Keratinocyte (primary cell): ENCODE data around the gene LMOD2. TPM values are rescaled to one million over a fixed set of nuclear protein-coding genes. Genes with fewer than 3 reads are reported as not detected.

Experiments
- DNase-seq: peaks from one replicate; pipeline ENCODE4 v3.0.0-alpha.2; 2011; ENCODE audit warnings: low read depth, missing footprints, low spot score
- FAIRE-seq: peaks from 2 replicates; lab custom pipeline; 2011; peaks lifted over from hg19 to GRCh38; lab: Jason Lieb, UNC
- H2AFZ ChIP-seq: 2 replicates; pipeline ENCODE4 v1.6.0; 2012; ENCODE audit warnings: low read length, control low read depth, inconsistent platforms; ENCODE audit not compliant: control insufficient read depth
- H3K27ac ChIP-seq: 2 replicates; pipeline ENCODE4 v1.5.1; 2011; ENCODE audit warnings: low read length; ENCODE audit not compliant: control insufficient read depth, insufficient read depth
- H3K27me3 ChIP-seq: 3 replicates; pipeline ENCODE4 v1.6.0; 2011; ENCODE audit warnings: low read length; ENCODE audit not compliant: control insufficient read depth, insufficient read depth; ENCODE audit errors: extremely low read depth
- H3K36me3 ChIP-seq, 2 experiments: 2 replicates in 1 of 2; 3 replicates in 1 of 2; pipeline ENCODE4 v1.5.1; 2011; ENCODE audit warnings: low read length in 2 of 2, mild to moderate bottlenecking in 1 of 2; ENCODE audit not compliant: control insufficient read depth in 2 of 2, insufficient read depth in 2 of 2; ENCODE audit errors: extremely low read depth in 1 of 2
- H3K4me1 ChIP-seq: 3 replicates; pipeline ENCODE4 v1.5.1; 2011; ENCODE audit warnings: low read length; ENCODE audit not compliant: control insufficient read depth, insufficient read depth; ENCODE audit errors: extremely low read depth
- H3K4me2 ChIP-seq: 3 replicates; pipeline ENCODE4 v1.6.0; 2011; ENCODE audit warnings: low read depth, low read length; ENCODE audit not compliant: control insufficient read depth, insufficient read depth; ENCODE audit errors: extremely low read depth
- H3K4me3 ChIP-seq, 3 experiments: fragments of 200-600 bp in 1 of 3; sonication (generic) in 1 of 3; 2 replicates in 2 of 3; 3 replicates in 1 of 3; pipeline ENCODE4 v1.5.1; 2011 to 2016; ENCODE audit warnings: low read length in 3 of 3, mild to moderate bottlenecking in 3 of 3, control low read depth in 2 of 3, inconsistent platforms in 1 of 3, low read depth in 1 of 3, mixed read lengths in 1 of 3, mixed run types in 1 of 3, moderate library complexity in 1 of 3; ENCODE audit not compliant: control insufficient read depth in 2 of 3, insufficient read depth in 2 of 3; ENCODE audit errors: extremely low read depth in 1 of 3
- H3K79me2 ChIP-seq: 2 replicates; pipeline ENCODE4 v1.6.0; 2012; ENCODE audit warnings: low read length; ENCODE audit not compliant: control insufficient read depth, insufficient read depth
- H3K9ac ChIP-seq: 3 replicates; pipeline ENCODE4 v1.6.0; 2011; ENCODE audit warnings: low read length; ENCODE audit not compliant: control insufficient read depth, insufficient read depth; ENCODE audit errors: extremely low read depth
- H3K9me1 ChIP-seq: 3 replicates; pipeline ENCODE4 v1.6.0; 2011; ENCODE audit warnings: low read length; ENCODE audit not compliant: control insufficient read depth, insufficient read depth; ENCODE audit errors: extremely low read depth
- H3K9me3 ChIP-seq: 2 replicates; pipeline ENCODE4 v1.5.1; 2012; ENCODE audit warnings: low read depth, low read length; ENCODE audit not compliant: control insufficient read depth
- H4K20me1 ChIP-seq: 3 replicates; pipeline ENCODE4 v1.6.0; 2011; ENCODE audit warnings: low read length; ENCODE audit not compliant: control insufficient read depth, insufficient read depth; ENCODE audit errors: extremely low read depth
- CTCF ChIP-seq, 3 experiments: IDR thresholded peaks in 1 of 3; conservative IDR thresholded peaks in 1 of 3; optimal IDR thresholded peaks in 1 of 3; 2 replicates in 2 of 3; 3 replicates in 1 of 3; pipeline versions ENCODE3 to v1.5.1; 2011; ENCODE audit warnings: low read length in 3 of 3, mild to moderate bottlenecking in 3 of 3, moderate library complexity in 2 of 3, control low read depth in 1 of 3, inconsistent platforms in 1 of 3; ENCODE audit not compliant: insufficient read depth in 2 of 3; ENCODE audit errors: extremely low read depth in 1 of 3
- EZH2 ChIP-seq: IDR thresholded peaks from one replicate; pipeline ENCODE4 v1.6.1; 2012; ENCODE audit warnings: inconsistent platforms, mild to moderate bottlenecking, low read length, moderate library complexity
- dilution Hi-C: fragments of 300-500 bp; cut with MboI; formaldehyde crosslinking; loops from one replicate; pipeline ENCODE4 v1.7.0; 2020; ENCODE audit warnings: low sequenced_read_pairs; ENCODE audit not compliant: extremely low pct_ligation_motif_present
- polyA plus RNA-seq, 5 experiments: library from polyadenylated mRNA; depleted of rRNA in 3 of 5; stranded (reverse) in 3 of 5; stranded (forward) in 1 of 5; unstranded in 1 of 5; fragments of >200 nt; gene quantifications; 1 replicate in 1 of 5; 2 replicates in 3 of 5; 3 replicates in 1 of 5; pipeline versions ENCODE4 v1.2.1 to v1.2.3, GENCODE V29; 2011 to 2012; ENCODE audit warnings: missing spikeins in 2 of 5, low read depth in 1 of 5, low replicate concordance in 1 of 5

The LMOD2 gene
- polyA plus RNA-seq, 1 donor (not counting 4 experiments of a cell fraction or from before 2014, with no cell fraction given) = not detected

- H4K20me1 ChIP-seq = no peaks in the 10 kb centered on the region
- TF ChIP-seq EZH2 (no peak), CTCF (optimal IDR thresholded peaks at IDR 0.05 in 1 of 3, IDR thresholded peaks at IDR 0.05 in 1 of 3, conservative IDR thresholded peaks at IDR 0.05 in 1 of 3; ENCODE audit: extremely low read depth in 1 of 3, insufficient read depth in 2 of 3, low read length in 3 of 3) (no peak)
- peak overlapping the region; percentile 76 for H3K4me2 ChIP-seq
Observed at GRCh38 chr7:123674399-123675180, 18.9 kb downstream of the LMOD2 start.

GRCh38 chr7:123675181-123675473, 19.5 kb downstream of the LMOD2 start:
- H3K36me3 ChIP-seq = no peaks in the 10 kb centered on the region
- DNase-seq (no peak), FAIRE-seq (no peak)
- H2AFZ ChIP-seq = no peak overlapping the region
- H3K9me3 ChIP-seq = no peaks in the 10 kb centered on the region
- H3K79me2 ChIP-seq = no peaks in the 10 kb centered on the region
- peaks cover 29% of the 10 kb centered on the region for H3K4me1 ChIP-seq
- dilution Hi-C loops = no loop called here
- H3K9me1 ChIP-seq = no peaks in the 10 kb centered on the region
- peak overlapping the region; percentile 12 for H3K9ac ChIP-seq
- H3K4me2 ChIP-seq = peak overlapping the region; percentile 76
- no peaks in the 10 kb centered on the region for H3K27me3 ChIP-seq
- H3K27ac ChIP-seq = peak overlapping the region; percentile 80
- peak overlapping the region in 1 of 3 experiments; percentile 5 for H3K4me3 ChIP-seq
- no peaks in the 10 kb centered on the region for H4K20me1 ChIP-seq
- TF ChIP-seq CTCF (optimal IDR thresholded peaks at IDR 0.05 in 1 of 3, IDR thresholded peaks at IDR 0.05 in 1 of 3, conservative IDR thresholded peaks at IDR 0.05 in 1 of 3; ENCODE audit: extremely low read depth in 1 of 3, insufficient read depth in 2 of 3, low read length in 3 of 3) (no peak), EZH2 (no peak)

More at GRCh38 chr7:123674399-123675180, 18.9 kb downstream of the LMOD2 start:
- H3K27me3 ChIP-seq = no peaks in the 10 kb centered on the region
- no peak overlapping the region for H2AFZ ChIP-seq
- DNase-seq (peak; percentile 60), FAIRE-seq (peak; percentile 85)
- dilution Hi-C loops = no loop called here
- H3K4me1 ChIP-seq = peaks cover 29% of the 10 kb centered on the region
- peak overlapping the region; percentile 80 for H3K27ac ChIP-seq
- no peaks in the 10 kb centered on the region for H3K9me3 ChIP-seq
- H3K9me1 ChIP-seq = no peaks in the 10 kb centered on the region
- H3K79me2 ChIP-seq = no peaks in the 10 kb centered on the region
- peak overlapping the region; percentile 40 for H3K9ac ChIP-seq
- no peaks in the 10 kb centered on the region for H3K36me3 ChIP-seq
- H3K4me3 ChIP-seq = peak overlapping the region in 1 of 3 experiments; percentile 11
